Measurements from ENCODE around the gene GGACT. TPM values are rescaled to one million over a fixed set of nuclear protein-coding genes. Genes with fewer than 3 reads are reported as not detected.

GGACT gene
- polyA plus RNA-seq, 3 donors, result 1.7 to 8.3 (median 6.5) TPM

DNA sequence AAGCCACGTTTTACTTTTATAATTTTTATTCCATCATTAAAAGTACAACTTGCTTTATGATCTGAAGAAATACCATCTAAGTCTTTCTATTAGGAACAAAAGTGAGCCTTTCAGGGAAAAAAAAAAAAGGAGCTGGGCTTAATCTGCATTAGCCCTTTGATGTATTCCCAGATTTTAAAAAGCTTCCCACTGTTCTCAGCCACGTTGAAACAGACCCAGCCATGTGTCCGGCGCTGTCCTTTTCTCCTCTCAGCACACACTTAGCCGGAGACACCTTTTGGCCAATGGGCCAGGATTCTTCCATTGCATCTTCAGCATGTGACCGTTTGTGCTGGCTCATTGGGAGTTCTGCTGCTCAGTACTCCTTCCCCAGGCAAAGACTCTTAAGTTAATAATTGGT lies 105.5 kb downstream of the GGACT start:
- H3K4me3 Mint-ChIP-seq, result no peak overlapping the region
- Histone ChIP-seq H2AFZ (ENCODE audit: insufficient read depth, low read depth, low read length, poor library complexity, severe bottlenecking) (no peak overlapping the region), H3K36me3 (replicated peaks in 1 of 2; ENCODE audit: control insufficient read depth in 1 of 2, insufficient read depth in 2 of 2, low read length in 2 of 2) (no peaks in the 10 kb centered on the region), H3K79me2 (ENCODE audit: insufficient read depth, low read length) (no peaks in the 10 kb centered on the region), H3K4me1 (ENCODE audit: control insufficient read depth in 1 of 2, insufficient read depth in 2 of 2, low read length in 2 of 2) (peaks cover 6 to 10% of the 10 kb centered on the region in 2 donors), H3K27ac (ENCODE audit: low read depth in 1 of 2, low read length in 2 of 2) (no peak overlapping the region), H3K9ac (ENCODE audit: insufficient read depth, low read length, poor library complexity, severe bottlenecking) (no peak overlapping the region), H3K4me3 (replicated peaks in 1 of 3; ENCODE audit: low read depth in 2 of 3, low read length in 3 of 3) (no peak overlapping the region), H4K20me1 (ENCODE audit: insufficient read depth, low read length) (no peaks in the 10 kb centered on the region), H3K9me3 (replicated peaks in 1 of 2; ENCODE audit: control insufficient read depth in 1 of 2, insufficient read depth in 1 of 2, low read length in 2 of 2) (no peaks in the 10 kb centered on the region), H3K4me2 (replicated peaks; ENCODE audit: extremely low read depth, low read length, poor library complexity, severe bottlenecking) (no peak overlapping the region), H3K27me3 (ENCODE audit: control insufficient read depth in 2 of 2, insufficient read depth in 2 of 2, low read length in 2 of 2) (no peaks in the 10 kb centered on the region)
- peaks cover 0 to 5% (median 0%) of the 10 kb centered on the region in 3 donors for H3K27me3 Mint-ChIP-seq (ENCODE audit: low read depth in 3 of 3)
- TF ChIP-seq, protein P1, sequence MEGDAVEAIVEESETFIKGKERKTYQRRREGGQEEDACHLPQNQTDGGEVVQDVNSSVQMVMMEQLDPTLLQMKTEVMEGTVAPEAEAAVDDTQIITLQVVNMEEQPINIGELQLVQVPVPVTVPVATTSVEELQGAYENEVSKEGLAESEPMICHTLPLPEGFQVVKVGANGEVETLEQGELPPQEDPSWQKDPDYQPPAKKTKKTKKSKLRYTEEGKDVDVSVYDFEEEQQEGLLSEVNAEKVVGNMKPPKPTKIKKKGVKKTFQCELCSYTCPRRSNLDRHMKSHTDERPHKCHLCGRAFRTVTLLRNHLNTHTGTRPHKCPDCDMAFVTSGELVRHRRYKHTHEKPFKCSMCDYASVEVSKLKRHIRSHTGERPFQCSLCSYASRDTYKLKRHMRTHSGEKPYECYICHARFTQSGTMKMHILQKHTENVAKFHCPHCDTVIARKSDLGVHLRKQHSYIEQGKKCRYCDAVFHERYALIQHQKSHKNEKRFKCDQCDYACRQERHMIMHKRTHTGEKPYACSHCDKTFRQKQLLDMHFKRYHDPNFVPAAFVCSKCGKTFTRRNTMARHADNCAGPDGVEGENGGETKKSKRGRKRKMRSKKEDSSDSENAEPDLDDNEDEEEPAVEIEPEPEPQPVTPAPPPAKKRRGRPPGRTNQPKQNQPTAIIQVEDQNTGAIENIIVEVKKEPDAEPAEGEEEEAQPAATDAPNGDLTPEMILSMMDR (IDR thresholded peaks at IDR 0.05), result no peak
- H3K4me1 Mint-ChIP-seq, result peaks cover 18% of the 10 kb centered on the region
- H3K36me3 Mint-ChIP-seq, result peaks cover 0 to 2% of the 10 kb centered on the region in 2 donors
- 93% methylated on average over 3 of the region's 6 CpGs for WGBS (ENCODE audit: insufficient coverage)
- no peaks in the 10 kb centered on the region for H3K9me3 Mint-ChIP-seq
- no peak overlapping the region for H3K27ac Mint-ChIP-seq
- DNase-seq, result no peak
- intact Hi-C loops (cut with micrococcal nuclease), result no loop called here

DNA sequence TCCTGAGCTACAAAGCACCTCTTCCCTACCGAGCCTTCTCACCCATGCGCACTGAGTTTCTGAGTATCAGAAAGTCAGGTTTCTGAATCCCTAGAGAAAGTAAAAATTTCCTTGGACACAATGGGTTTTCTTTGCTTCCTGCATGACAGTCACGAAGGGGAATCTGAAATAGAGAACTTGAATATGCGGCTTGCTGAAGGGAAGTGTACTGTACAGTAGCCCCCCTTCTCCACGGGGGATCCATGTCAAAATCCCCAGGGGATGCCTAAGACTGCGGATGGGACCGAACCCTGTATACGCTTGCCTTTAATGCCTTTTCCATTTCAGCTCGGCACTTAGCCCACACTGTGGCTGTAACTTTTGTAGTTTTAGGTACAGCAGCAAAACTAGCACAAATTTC lies 107.9 kb downstream of the GGACT start:
- H4K20me1 ChIP-seq (ENCODE audit: insufficient read depth, low read length), result no peaks in the 10 kb centered on the region
- no peaks in the 10 kb centered on the region for H3K79me2 ChIP-seq (ENCODE audit: insufficient read depth, low read length)
- H3K27ac Mint-ChIP-seq, result no peak overlapping the region
- H3K9me3 Mint-ChIP-seq, result no peaks in the 10 kb centered on the region
- no peaks in the 10 kb centered on the region for H3K36me3 ChIP-seq (replicated peaks in 1 of 2; ENCODE audit: control insufficient read depth in 1 of 2, insufficient read depth in 2 of 2, low read length in 2 of 2)
- peaks cover 0 to 3% (median 3%) of the 10 kb centered on the region in 3 donors for H3K27me3 Mint-ChIP-seq (ENCODE audit: low read depth in 3 of 3)
- no peak overlapping the region for H3K27ac ChIP-seq (ENCODE audit: low read depth in 1 of 2, low read length in 2 of 2)
- DNase-seq, result peak in 1 of 3 donors; percentile 24
- no peak overlapping the region for H2AFZ ChIP-seq (ENCODE audit: insufficient read depth, low read depth, low read length, poor library complexity, severe bottlenecking)
- H3K4me1 Mint-ChIP-seq, result peaks cover 18% of the 10 kb centered on the region
- H3K4me3 Mint-ChIP-seq, result no peak overlapping the region
- TF ChIP-seq, protein P1 (IDR thresholded peaks at IDR 0.05), result no peak
- H3K36me3 Mint-ChIP-seq, result peaks cover 0 to 2% of the 10 kb centered on the region in 2 donors
- WGBS (ENCODE audit: insufficient coverage), result 93% methylated on average over 2 of the region's 9 CpGs
- H3K4me1 ChIP-seq (ENCODE audit: control insufficient read depth in 1 of 2, insufficient read depth in 2 of 2, low read length in 2 of 2), result peaks cover 6 to 10% of the 10 kb centered on the region in 2 donors
- no peaks in the 10 kb centered on the region for H3K27me3 ChIP-seq (ENCODE audit: control insufficient read depth in 2 of 2, insufficient read depth in 2 of 2, low read length in 2 of 2)
- no peak overlapping the region for H3K4me2 ChIP-seq (replicated peaks; ENCODE audit: extremely low read depth, low read length, poor library complexity, severe bottlenecking)
- H3K9me3 ChIP-seq (replicated peaks in 1 of 2; ENCODE audit: control insufficient read depth in 1 of 2, insufficient read depth in 1 of 2, low read length in 2 of 2), result no peaks in the 10 kb centered on the region
- no peak overlapping the region for H3K9ac ChIP-seq (ENCODE audit: insufficient read depth, low read length, poor library complexity, severe bottlenecking)
- intact Hi-C loops (cut with micrococcal nuclease), result no loop called here
- no peak overlapping the region for H3K4me3 ChIP-seq (replicated peaks in 1 of 3; ENCODE audit: low read depth in 2 of 3, low read length in 3 of 3)

Other genes starting within 250 kb of the GGACT start
- 10 to 100 TPM in 1 of 3 donors, 1 to 10 TPM in 2; 2.1 to 11.5 (median 3.9) TPM for gene TMTC4, start 86.0 kb upstream of the GGACT start, polyA plus RNA-seq

Data from CD14-positive monocyte (primary cell).